Skeletal muscle satellite cell (primary cell): ENCODE data around the gene MSMB.
A peak's percentile ranks its signal among the peaks of the same experiment; 100 is the strongest.
"Not testable (repeated sequence)": the region's sequence is repeated elsewhere in the genome, so short reads cannot be mapped to it uniquely, and the experiment has no call there.

Source experiments
- H3K27me3 ChIP-seq: 2 replicates; pipeline ENCODE4 v1.7.0; 2013; ENCODE audit warnings: low read length; ENCODE audit not compliant: control insufficient read depth, insufficient read depth
- H3K36me3 ChIP-seq: 2 replicates; pipeline ENCODE4 v1.7.0; 2013; ENCODE audit warnings: mild to moderate bottlenecking, control low read depth, low read length; ENCODE audit not compliant: insufficient read depth
- H3K4me1 ChIP-seq: 2 replicates; pipeline ENCODE4 v1.7.0; 2013; ENCODE audit warnings: low read length; ENCODE audit not compliant: control insufficient read depth, insufficient read depth
- H3K4me2 ChIP-seq: 2 replicates; pipeline ENCODE4 v1.7.0; 2013; ENCODE audit warnings: mild to moderate bottlenecking, low read length
- H3K4me3 ChIP-seq: 2 replicates; pipeline ENCODE4 v1.7.0; 2013; ENCODE audit warnings: low read length
- H3K9ac ChIP-seq: 2 replicates; pipeline ENCODE4 v1.7.0; 2013; ENCODE audit warnings: mild to moderate bottlenecking, low read depth, low read length, moderate library complexity
- H3K9me3 ChIP-seq: replicated peaks from 2 replicates; pipeline ENCODE4 v1.7.0; 2013; ENCODE audit warnings: mild to moderate bottlenecking, control low read depth, low read length

The MSMB gene

DNA sequence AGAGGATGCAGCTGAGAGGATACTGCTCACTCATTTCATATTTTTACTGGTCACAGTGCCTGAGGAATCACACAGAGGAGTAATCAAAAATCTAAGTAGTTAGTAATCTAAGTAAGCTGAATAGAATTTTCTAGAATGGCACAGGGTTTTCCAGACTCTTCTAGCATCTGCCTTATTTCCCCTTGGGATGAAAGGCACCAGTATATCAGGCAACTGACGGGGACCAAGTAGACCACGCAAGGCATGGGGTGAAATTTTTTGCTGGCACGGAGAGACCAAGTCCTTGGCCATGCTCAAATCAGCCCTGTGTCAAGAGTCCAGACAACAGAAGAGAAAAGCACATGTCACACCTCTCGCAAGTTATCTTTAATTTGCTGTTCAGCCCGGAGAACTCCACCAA lies 29.9 kb downstream of the MSMB start:
- Histone ChIP-seq H3K9ac (no peak overlapping the region), H3K36me3 (peaks cover 49% of the 10 kb centered on the region), H3K4me2 (no peak overlapping the region), H3K9me3 (no peaks in the 10 kb centered on the region), H3K4me1 (peaks cover 31% of the 10 kb centered on the region), H3K27me3 (no peaks in the 10 kb centered on the region), H3K4me3 (no peak overlapping the region)

DNA sequence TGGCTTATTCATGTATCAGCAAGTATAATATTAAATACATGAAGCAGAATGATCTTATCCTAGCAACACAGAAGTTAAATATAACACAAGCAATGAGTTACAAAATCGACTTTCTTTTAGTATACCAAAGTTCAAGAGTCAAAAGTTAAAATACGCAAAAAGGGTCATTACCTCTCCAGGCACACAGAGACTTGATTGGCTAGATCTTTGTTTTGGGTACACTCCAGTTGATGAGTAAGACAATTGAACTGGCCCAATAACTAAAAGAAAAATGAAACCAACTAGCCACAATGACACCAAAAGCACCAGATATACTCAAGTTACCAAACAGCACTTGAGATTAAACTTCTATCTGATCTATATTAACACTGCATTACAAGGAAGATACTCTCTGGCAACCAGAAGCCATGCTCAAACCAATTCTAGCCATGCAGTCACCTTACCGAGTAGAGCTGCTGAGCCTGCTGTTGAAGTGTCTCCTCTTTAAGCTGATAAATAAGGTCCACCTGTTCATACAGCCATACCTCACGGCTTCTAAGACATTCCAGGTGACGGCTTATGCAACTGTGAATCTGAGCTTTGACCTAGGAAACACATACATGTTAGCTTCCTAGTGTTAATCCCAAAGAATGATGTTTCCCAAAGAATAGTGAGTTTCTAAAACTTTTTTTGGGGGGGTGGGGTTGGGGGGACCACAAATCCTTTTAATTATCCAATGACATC lies 31.2 kb downstream of the MSMB start:
- peaks cover 61% of the 10 kb centered on the region for H3K36me3 ChIP-seq
- no peak overlapping the region for H3K4me2 ChIP-seq

DNA sequence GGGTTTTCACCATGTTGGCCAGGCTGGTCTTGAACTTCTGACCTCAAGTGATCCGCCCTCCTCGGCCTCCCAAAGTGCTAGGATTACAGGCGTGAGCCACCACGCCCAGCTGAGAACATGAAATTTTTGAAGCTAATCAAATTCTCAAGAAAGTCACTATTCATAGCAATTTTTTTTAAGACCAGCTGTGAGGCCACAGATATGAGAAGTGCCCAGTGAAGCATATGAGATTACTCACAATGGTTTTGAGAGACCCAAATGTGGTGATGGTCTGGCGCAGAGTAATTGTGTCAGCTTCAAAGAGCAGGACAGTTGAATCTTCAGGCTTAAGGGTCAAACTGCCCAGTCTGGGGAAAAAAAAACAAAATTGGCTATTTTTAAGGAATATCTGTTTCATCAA lies 31.9 kb downstream of the MSMB start:
- Histone ChIP-seq H3K9me3 (no peaks in the 10 kb centered on the region), H3K27me3 (no peaks in the 10 kb centered on the region), H3K4me3 (no peak overlapping the region), H3K4me1 (peaks cover 12% of the 10 kb centered on the region), H3K9ac (no peak overlapping the region), H3K36me3 (peaks cover 67% of the 10 kb centered on the region), H3K4me2 (no peak overlapping the region)

More for the DNA sequence above, 31.2 kb downstream of the MSMB start:
- Histone ChIP-seq H3K4me3 (no peak overlapping the region), H3K27me3 (no peaks in the 10 kb centered on the region), H3K4me1 (peaks cover 19% of the 10 kb centered on the region), H3K9ac (no peak overlapping the region), H3K9me3 (no peaks in the 10 kb centered on the region)

DNA sequence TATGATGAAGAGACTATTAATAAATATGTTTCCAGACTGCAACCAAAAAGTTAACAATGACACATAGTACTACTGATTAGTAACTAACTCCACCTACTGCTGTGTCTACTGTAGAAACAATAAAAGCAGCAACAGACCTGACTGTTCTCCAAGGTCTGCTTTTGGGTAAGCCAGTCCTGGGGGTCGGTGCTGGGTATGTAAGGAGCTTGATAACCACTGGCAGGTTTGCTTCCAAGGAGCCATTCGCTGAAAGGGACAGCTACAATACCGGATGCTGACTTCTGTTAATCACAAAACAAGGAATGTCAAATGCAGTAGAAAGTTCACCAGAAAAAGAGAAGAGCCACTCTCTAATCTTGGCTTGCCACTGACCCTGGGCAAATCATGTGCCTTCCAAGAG lies 33.3 kb downstream of the MSMB start:
- Histone ChIP-seq H3K27me3 (no peaks in the 10 kb centered on the region), H3K4me3 (no peak overlapping the region), H3K9me3 (no peaks in the 10 kb centered on the region), H3K4me1 (peaks cover 5% of the 10 kb centered on the region), H3K4me2 (no peak overlapping the region), H3K9ac (no peak overlapping the region), H3K36me3 (peaks cover 82% of the 10 kb centered on the region)

DNA sequence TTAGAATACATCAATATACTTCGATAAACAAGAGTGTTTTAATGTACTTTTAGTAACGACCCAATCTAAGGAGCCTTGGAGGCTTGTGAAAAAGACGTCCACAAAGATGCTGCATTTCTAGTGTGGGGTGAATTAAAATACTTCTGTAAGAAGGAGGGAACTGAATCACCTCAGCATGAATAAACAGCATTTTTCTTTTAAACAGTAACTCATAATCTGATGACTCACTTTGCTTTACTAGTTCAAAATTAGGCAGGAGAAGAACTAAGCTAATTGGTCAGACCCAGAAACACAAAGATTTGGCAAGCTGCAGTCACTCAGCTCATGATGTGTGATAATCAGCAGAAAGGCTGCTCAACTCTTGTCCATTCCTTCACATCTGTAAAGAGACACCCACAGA lies 39.9 kb downstream of the MSMB start:
- no peaks in the 10 kb centered on the region for H3K9me3 ChIP-seq
- peaks cover 15% of the 10 kb centered on the region for H3K4me1 ChIP-seq
- no peak overlapping the region for H3K4me2 ChIP-seq
- H3K4me3 ChIP-seq = no peak overlapping the region
- H3K36me3 ChIP-seq = peaks cover 93% of the 10 kb centered on the region
- no peaks in the 10 kb centered on the region for H3K27me3 ChIP-seq
- H3K9ac ChIP-seq = peak overlapping the region; percentile 22

DNA sequence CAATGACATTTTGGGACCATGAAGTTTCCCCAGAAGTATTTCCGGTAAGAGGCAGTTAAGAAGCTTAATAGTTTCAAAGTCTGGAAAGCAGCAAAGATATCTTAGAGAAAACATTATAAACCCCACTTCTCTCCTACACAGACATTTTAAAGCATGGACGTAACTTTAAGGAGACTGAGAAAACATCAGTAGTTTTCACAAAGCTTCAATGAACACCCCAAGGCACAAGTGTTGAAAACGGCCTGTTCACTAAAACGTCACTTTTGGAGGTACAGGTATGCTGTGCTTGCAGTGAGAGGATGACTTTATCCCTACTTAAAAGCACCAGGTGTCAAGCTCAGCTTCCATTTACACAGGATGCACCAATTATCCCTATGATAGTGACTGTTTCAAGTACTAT lies 40.7 kb downstream of the MSMB start:
- peaks cover 94% of the 10 kb centered on the region for H3K36me3 ChIP-seq
- no peaks in the 10 kb centered on the region for H3K27me3 ChIP-seq
- H3K4me1 ChIP-seq = peaks cover 15% of the 10 kb centered on the region
- no peak overlapping the region for H3K4me3 ChIP-seq
- no peaks in the 10 kb centered on the region for H3K9me3 ChIP-seq
- H3K9ac ChIP-seq = peak overlapping the region; percentile 22
- no peak overlapping the region for H3K4me2 ChIP-seq

DNA sequence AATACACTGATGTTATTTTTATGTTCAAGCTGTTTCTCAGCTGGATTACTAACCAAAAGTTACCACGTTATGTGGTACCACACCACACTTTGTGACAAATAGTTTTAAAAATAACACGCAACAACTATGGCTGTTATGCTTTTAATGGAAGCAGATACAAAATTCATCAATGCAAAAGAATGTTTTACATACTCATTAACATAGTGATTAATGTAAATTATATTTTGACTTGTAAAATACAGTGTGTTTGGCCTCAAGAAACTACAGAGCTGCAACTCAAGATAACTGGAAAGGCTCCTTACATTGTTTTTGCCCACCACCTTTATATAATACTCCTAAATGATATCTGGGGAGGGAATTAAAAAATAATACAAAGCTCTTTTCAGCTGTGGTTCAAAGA lies 41.1 kb downstream of the MSMB start:
- peaks cover 91% of the 10 kb centered on the region for H3K36me3 ChIP-seq
- H3K4me3 ChIP-seq = no peak overlapping the region

DNA sequence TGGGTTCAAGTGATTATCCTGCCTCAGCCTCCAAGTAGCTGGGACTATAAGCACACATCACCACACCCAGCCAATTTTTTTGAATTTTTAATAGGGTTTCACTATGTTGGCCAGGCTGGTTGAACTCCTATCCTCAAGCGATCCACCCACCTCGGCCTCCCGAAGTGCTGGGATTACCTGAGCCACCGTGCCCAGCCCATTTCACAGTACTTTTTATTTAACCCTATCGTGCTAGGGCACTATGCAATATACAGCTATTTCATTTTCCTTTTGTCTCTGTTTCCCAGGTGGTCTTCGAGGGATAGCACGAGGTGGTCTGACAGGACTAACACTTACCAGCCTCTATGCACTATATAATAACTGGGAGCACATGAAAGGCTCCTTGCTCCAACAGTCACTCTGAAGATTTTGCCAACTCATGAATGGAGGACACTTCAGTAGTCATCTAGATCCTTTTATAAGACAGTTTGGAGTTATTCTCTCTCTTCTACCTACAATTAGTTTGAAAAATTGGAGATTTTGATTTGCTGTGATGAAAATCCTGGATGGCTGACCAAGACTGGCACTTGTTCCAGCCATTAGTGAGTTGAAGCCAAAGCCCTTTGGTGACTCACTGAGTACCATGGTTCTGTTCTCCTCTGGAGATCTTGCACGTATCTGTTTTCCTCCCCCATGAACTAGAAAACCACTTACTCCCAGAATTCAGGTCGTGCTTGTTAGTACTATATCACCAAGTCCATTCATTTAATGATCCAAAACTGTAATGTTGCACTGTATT lies 43.0 kb downstream of the MSMB start:
- Histone ChIP-seq H3K4me2 (no peak overlapping the region), H3K9me3 (no peaks in the 10 kb centered on the region), H3K9ac (no peak overlapping the region), H3K27me3 (no peaks in the 10 kb centered on the region), H3K4me1 (peaks cover 15% of the 10 kb centered on the region), H3K36me3 (peaks cover 80% of the 10 kb centered on the region), H3K4me3 (no peak overlapping the region)

More for the DNA sequence above, 41.1 kb downstream of the MSMB start:
- Histone ChIP-seq H3K27me3 (no peaks in the 10 kb centered on the region), H3K9ac (no peak overlapping the region), H3K4me2 (no peak overlapping the region), H3K9me3 (no peaks in the 10 kb centered on the region), H3K4me1 (peaks cover 15% of the 10 kb centered on the region)

DNA sequence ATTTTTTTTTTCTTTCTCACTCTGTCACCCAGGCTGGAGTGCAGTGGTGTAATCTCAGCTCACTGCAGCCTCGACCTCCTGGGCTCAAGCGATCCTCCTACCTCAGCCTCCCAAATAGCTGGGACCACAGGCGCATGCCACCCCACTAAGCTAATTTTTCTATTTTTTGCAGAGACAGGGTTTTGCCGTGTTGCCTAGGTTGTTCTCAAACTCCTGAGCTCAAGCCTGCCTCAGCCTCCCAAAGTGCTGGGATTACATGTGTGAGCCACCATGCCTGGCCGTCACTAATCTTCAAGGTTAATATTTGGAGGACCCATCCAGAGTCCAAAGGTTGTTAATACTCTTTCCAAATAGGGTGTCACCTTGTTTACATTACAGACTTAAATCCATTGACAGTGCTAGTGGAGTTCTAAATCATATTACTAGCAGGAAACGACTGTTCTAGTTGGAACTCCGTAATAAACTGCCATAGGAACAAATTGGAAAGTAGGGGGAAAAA lies 43.8 kb downstream of the MSMB start:
- H3K9me3 ChIP-seq, H3K9ac ChIP-seq, H3K4me3 ChIP-seq, H3K4me2 ChIP-seq, H3K27me3 ChIP-seq: not testable (repeated sequence)
- Histone ChIP-seq H3K36me3 (peaks cover 74% of the 10 kb centered on the region), H3K4me1 (peaks cover 15% of the 10 kb centered on the region)

DNA sequence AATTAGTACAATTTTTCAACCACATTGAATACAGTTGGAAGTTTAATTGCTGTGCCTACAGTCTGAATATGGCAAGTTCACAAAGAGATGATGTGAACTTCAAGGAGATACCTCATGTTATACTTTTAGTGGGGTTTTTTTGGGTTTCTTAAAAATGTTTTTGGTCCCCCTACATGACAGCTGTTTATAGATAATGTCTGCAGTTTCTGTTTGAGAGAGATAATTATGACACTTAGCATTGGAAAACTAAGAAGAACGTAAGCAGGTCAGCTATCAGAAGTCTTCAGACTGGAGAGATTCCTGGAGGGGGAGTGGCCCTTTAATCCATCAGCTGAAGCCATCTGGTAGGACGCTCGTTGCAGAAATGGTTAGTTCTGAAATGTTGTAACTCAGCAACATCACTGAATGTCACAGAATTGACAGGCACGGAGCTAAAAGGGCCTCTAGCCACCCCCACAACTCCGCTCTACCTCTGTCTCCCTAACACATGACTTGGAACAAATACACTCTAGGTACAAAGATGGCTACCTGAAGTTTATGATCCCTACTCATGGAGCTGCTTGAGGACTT lies 44.8 kb downstream of the MSMB start:
- Histone ChIP-seq H3K9ac (no peak overlapping the region), H3K9me3 (no peaks in the 10 kb centered on the region), H3K27me3 (no peaks in the 10 kb centered on the region), H3K4me2 (no peak overlapping the region), H3K4me1 (peaks cover 8% of the 10 kb centered on the region), H3K4me3 (no peak overlapping the region), H3K36me3 (peaks cover 64% of the 10 kb centered on the region)

DNA sequence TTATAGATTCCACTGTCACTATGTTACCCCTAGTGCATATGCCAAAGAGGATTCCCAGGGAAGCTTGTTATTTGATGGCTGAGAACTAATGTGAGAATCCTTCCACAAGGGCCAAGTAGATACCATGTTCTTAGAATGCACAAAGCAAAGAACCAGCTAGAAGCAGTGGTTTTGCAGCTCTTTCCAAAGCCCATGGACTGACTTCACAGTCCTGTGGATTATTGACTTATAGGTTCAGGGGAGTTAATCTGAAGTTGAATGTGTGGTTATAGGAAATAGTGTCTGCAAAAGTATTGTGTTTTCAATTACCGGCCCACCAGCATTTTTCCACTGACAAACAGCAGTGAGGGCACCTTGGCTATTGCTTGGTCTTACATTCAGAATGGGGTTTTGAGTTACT lies 45.5 kb downstream of the MSMB start:
- Histone ChIP-seq H3K9ac (no peak overlapping the region), H3K4me1 (peaks cover under 1% of the 10 kb centered on the region), H3K4me3 (no peak overlapping the region), H3K36me3 (peaks cover 58% of the 10 kb centered on the region), H3K9me3 (no peaks in the 10 kb centered on the region), H3K27me3 (no peaks in the 10 kb centered on the region), H3K4me2 (no peak overlapping the region)
